Gastrocnemius medialis (tissue), 4 donors: ENCODE measurements around the gene OTOA. TPM values are rescaled to one million over a fixed set of nuclear protein-coding genes. Genes with fewer than 3 reads are reported as not detected.

ENCODE experiments used
- ATAC-seq, 2 donors: fragments of 150-250 bp; one replicate each; pipeline ENCODE4 v1.9.1; 2016
- DNase-seq, 2 donors: peaks; one replicate each; pipeline ENCODE4 v3.0.0-alpha.2; 2019
- H3K27ac ChIP-seq, 4 donors: fragments of 200-600 bp; sonication (generic); 1 replicate in 1 of 4; 2 replicates in 3 of 4; pipeline ENCODE4 v1.5.1; 2016 to 2018; ENCODE audit warnings: mild to moderate bottlenecking in 2 of 4, moderate library complexity in 1 of 4
- H3K27me3 ChIP-seq, 3 donors: fragments of 200-600 bp; sonication (generic) in 2 of 3; 1 replicate in 1 of 3; 2 replicates in 2 of 3; pipeline versions ENCODE4 v1.5.1 to v1.6.0; 2016 to 2019; ENCODE audit warnings: mild to moderate bottlenecking in 1 of 3, moderate library complexity in 1 of 3
- H3K36me3 ChIP-seq, 2 donors: fragments of 200-600 bp; sonication (generic) in 1 of 2; one replicate each; pipeline ENCODE4 v1.5.1; 2017 to 2018
- H3K4me1 ChIP-seq, 2 donors: fragments of 200-600 bp; sonication (generic) in 1 of 2; one replicate each; pipeline ENCODE4 v1.5.1; 2016 to 2017; ENCODE audit warnings: mild to moderate bottlenecking in 2 of 2
- H3K4me3 ChIP-seq, 4 donors: fragments of 200-600 bp; sonication (generic) in 3 of 4; 1 replicate in 1 of 4; 2 replicates in 3 of 4; pipeline ENCODE4 v1.5.1; 2016 to 2019; ENCODE audit warnings: mild to moderate bottlenecking in 2 of 4
- H3K9me3 ChIP-seq, 3 donors: fragments of 200-600 bp; sonication (generic) in 2 of 3; 1 replicate in 1 of 3; 2 replicates in 2 of 3; pipeline ENCODE4 v1.5.1; 2016 to 2019
- CTCF ChIP-seq, 5 experiments: fragments of 450-650 bp in 3 of 5; fragments of 200-600 bp in 2 of 5; sonication (generic) in 2 of 5; IDR thresholded peaks in 4 of 5; conservative IDR thresholded peaks in 1 of 5; 1 replicate in 4 of 5; 2 replicates in 1 of 5; pipeline ENCODE4 v1.5.1; 2016 to 2019; ENCODE audit warnings: antibody characterized with exemption in 5 of 5, mild to moderate bottlenecking in 3 of 5, moderate library complexity in 3 of 5
- POLR2A ChIP-seq, 2 donors: fragments of 450-650 bp; IDR thresholded peaks; one replicate each; pipeline ENCODE4 v1.6.1; 2017; ENCODE audit warnings: antibody characterized with exemption in 2 of 2, mild to moderate bottlenecking in 2 of 2, moderate library complexity in 2 of 2
- in situ Hi-C, 4 donors: fragments of 200-750 bp; cut with MboI; loops; one replicate each; pipeline versions ENCODE4 v1.15.0 to v1.8.0; 2017; ENCODE audit warnings: low sequenced_read_pairs in 4 of 4
- intact Hi-C: fragments of 100-400 bp; cut with DNase I; formaldehyde crosslinking; loops from one replicate; pipeline ENCODE4 v1.15.1; 2023; ENCODE audit warnings: low total_unique reads
- total RNA-seq, 4 donors: library from RNA; depleted of rRNA; stranded (reverse); fragments of >200 nt; gene quantifications; one replicate each; pipeline versions ENCODE4 v1.1.0 to v1.2.3, GENCODE V29; 2016

The OTOA gene
- total RNA-seq, 4 donors from 2014 or later, result 1.6 TPM; not detected in 3

- ATAC-seq, result no peak
- no peak for TF ChIP-seq POLR2A (IDR thresholded peaks at IDR 0.05)
- no peaks in the 10 kb centered on the region for H3K27me3 ChIP-seq
- DNase-seq, result no peak
- no peak overlapping the region for H3K4me3 ChIP-seq
- intact Hi-C loops (no loop called here), in situ Hi-C loops (no loop called here)
- no peaks in the 10 kb centered on the region for H3K9me3 ChIP-seq
- peaks cover 0 to 4% of the 10 kb centered on the region in 2 donors for H3K4me1 ChIP-seq
- no peak overlapping the region for H3K27ac ChIP-seq
- H3K36me3 ChIP-seq, result no peaks in the 10 kb centered on the region
Observed at GRCh38 chr16:21697032-21697431, 33.3 kb downstream of the OTOA start.

- Histone ChIP-seq H3K36me3 (no peaks in the 10 kb centered on the region), H3K9me3 (no peaks in the 10 kb centered on the region), H3K4me1 (peaks cover 0 to 4% of the 10 kb centered on the region in 2 donors), H3K4me3 (no peak overlapping the region), H3K27ac (no peak overlapping the region), H3K27me3 (no peaks in the 10 kb centered on the region)
- in situ Hi-C loops (no loop called here), intact Hi-C loops (no loop called here)
- no peak for DNase-seq
- no peak for TF ChIP-seq CTCF (IDR thresholded peaks at IDR 0.05 in 4 of 5, conservative IDR thresholded peaks at IDR 0.05 in 1 of 5)
- TF ChIP-seq POLR2A (IDR thresholded peaks at IDR 0.05), result no peak
- ATAC-seq, result no peak
Observed at GRCh38 chr16:21698169-21699032, 34.6 kb downstream of the OTOA start.

GRCh38 chr16:21701271-21701670 is 37.5 kb downstream of the OTOA start:
- Histone ChIP-seq H3K4me1 (peaks cover 0 to 4% of the 10 kb centered on the region in 2 donors), H3K27me3 (no peaks in the 10 kb centered on the region), H3K27ac (no peak overlapping the region), H3K36me3 (no peaks in the 10 kb centered on the region), H3K9me3 (no peaks in the 10 kb centered on the region), H3K4me3 (no peak overlapping the region)
- TF ChIP-seq CTCF (IDR thresholded peaks at IDR 0.05 in 4 of 5, conservative IDR thresholded peaks at IDR 0.05 in 1 of 5), result no peak
- TF ChIP-seq POLR2A (IDR thresholded peaks at IDR 0.05), result no peak
- intact Hi-C loops, result no loop called here
- ATAC-seq (no peak), DNase-seq (no peak)
- in situ Hi-C loops, result loop anchor here in 2 of 4 donors (10.0 to 25.0 kb wide), 2 partner anchors 114 to 116 kb away; partner anchors contain the start of gene METTL9 (in 1 of the 2)

GRCh38 chr16:21702276-21702675 is 38.5 kb downstream of the OTOA start:
- Histone ChIP-seq H3K27me3 (no peaks in the 10 kb centered on the region), H3K4me1 (peaks cover 0 to 4% of the 10 kb centered on the region in 2 donors), H3K4me3 (no peak overlapping the region), H3K27ac (no peak overlapping the region), H3K9me3 (no peaks in the 10 kb centered on the region), H3K36me3 (no peaks in the 10 kb centered on the region)
- intact Hi-C loops (no loop called here), in situ Hi-C loops (loop anchor here in 2 of 4 donors (10.0 to 25.0 kb wide), 2 partner anchors 115 to 117 kb away; partner anchors contain the start of gene METTL9 (in 1 of the 2))
- DNase-seq, result no peak
- ATAC-seq, result no peak
- TF ChIP-seq POLR2A (IDR thresholded peaks at IDR 0.05) (no peak), CTCF (IDR thresholded peaks at IDR 0.05 in 4 of 5, conservative IDR thresholded peaks at IDR 0.05 in 1 of 5) (no peak)

- H3K36me3 ChIP-seq, result no peaks in the 10 kb centered on the region
- H3K9me3 ChIP-seq, result no peaks in the 10 kb centered on the region
- intact Hi-C loops (no loop called here), in situ Hi-C loops (loop anchor here in 2 of 4 donors (10.0 to 25.0 kb wide), 2 partner anchors 116 to 118 kb away; partner anchors contain the start of gene METTL9 (in 1 of the 2))
- no peak overlapping the region for H3K4me3 ChIP-seq
- TF ChIP-seq POLR2A (IDR thresholded peaks at IDR 0.05) (no peak), CTCF (IDR thresholded peaks at IDR 0.05 in 4 of 5, conservative IDR thresholded peaks at IDR 0.05 in 1 of 5) (no peak)
- H3K4me1 ChIP-seq, result peaks cover 0 to 2% of the 10 kb centered on the region in 2 donors
- no peak for DNase-seq
- H3K27ac ChIP-seq, result no peak overlapping the region
- no peak for ATAC-seq
- H3K27me3 ChIP-seq, result no peaks in the 10 kb centered on the region
Observed at GRCh38 chr16:21703156-21703555, 39.4 kb downstream of the OTOA start.
